Hepatocyte (in vitro differentiated cells): ENCODE data around the gene OTOP2. TPM values are rescaled to one million over a fixed set of nuclear protein-coding genes. Genes with fewer than 3 reads are reported as not detected.

Experiments used
- DNase-seq: peaks from one replicate; pipeline ENCODE4 v3.0.0-alpha.2; 2016; ENCODE audit warnings: low spot score
- H2AFZ ChIP-seq: fragments of 200-600 bp; sonication (generic); 2 replicates; pipeline ENCODE4 v1.6.0; 2016; ENCODE audit warnings: antibody characterized with exemption, mild to moderate bottlenecking
- H3K27ac ChIP-seq: fragments of 200-600 bp; sonication (generic); 2 replicates; pipeline ENCODE4 v1.5.1; 2016; ENCODE audit warnings: mild to moderate bottlenecking
- H3K27me3 ChIP-seq: fragments of 200-600 bp; sonication (generic); 2 replicates; pipeline ENCODE4 v1.6.1; 2016
- H3K36me3 ChIP-seq: fragments of 200-600 bp; sonication (generic); replicated peaks from 2 replicates; pipeline ENCODE4 v1.5.1; 2016; ENCODE audit warnings: low read depth; ENCODE audit not compliant: insufficient read depth
- H3K4me1 ChIP-seq: fragments of 200-600 bp; sonication (generic); 2 replicates; pipeline ENCODE4 v1.5.1; 2016; ENCODE audit warnings: mild to moderate bottlenecking, moderate library complexity; ENCODE audit not compliant: insufficient read depth
- H3K4me2 ChIP-seq: fragments of 200-600 bp; sonication (generic); 2 replicates; pipeline ENCODE4 v1.6.0; 2016
- H3K4me3 ChIP-seq: fragments of 200-600 bp; sonication (generic); 2 replicates; pipeline ENCODE4 v1.5.1; 2016; ENCODE audit warnings: mild to moderate bottlenecking
- H3K79me2 ChIP-seq: fragments of 200-600 bp; sonication (generic); 2 replicates; pipeline ENCODE4 v1.6.0; 2017; ENCODE audit warnings: mild to moderate bottlenecking
- H3K9me2 ChIP-seq: fragments of 200-600 bp; sonication (generic); replicated peaks from 2 replicates; pipeline ENCODE4 v1.6.0; 2017; ENCODE audit warnings: mild to moderate bottlenecking; ENCODE audit not compliant: insufficient read depth
- H3K9me3 ChIP-seq: fragments of 200-600 bp; sonication (generic); 2 replicates; pipeline ENCODE4 v1.5.1; 2016; ENCODE audit warnings: low read depth, mild to moderate bottlenecking
- H4K20me1 ChIP-seq: fragments of 200-600 bp; sonication (generic); 2 replicates; pipeline ENCODE4 v1.6.0; 2016; ENCODE audit warnings: mild to moderate bottlenecking; ENCODE audit not compliant: insufficient read depth, poor library complexity, severe bottlenecking
- EZH2 ChIP-seq: fragments of 200-600 bp; sonication (generic); IDR thresholded peaks from 2 replicates; pipeline ENCODE4 v1.6.1; 2016; ENCODE audit warnings: antibody characterized with exemption, mild to moderate bottlenecking, borderline replicate concordance
- EZH2phosphoT487 ChIP-seq: fragments of 200-600 bp; sonication (generic); IDR thresholded peaks from one replicate; pipeline ENCODE4 v1.6.1; 2018; ENCODE audit warnings: antibody characterized with exemption, mild to moderate bottlenecking, low read depth, moderate library complexity; ENCODE audit not compliant: unreplicated experiment, severe bottlenecking
- WGBS: methylation state at CpG from one replicate; pipeline ENCODE4 v1.1.6; 2016; ENCODE audit warnings: low lambda C conversion rate; ENCODE audit errors: missing lambda C conversion rate; 5-methylcytosine and 5-hydroxymethylcytosine counted together
- polyA plus RNA-seq: library from polyadenylated mRNA; unstranded; fragments of >200 nt; fragmentation: Nextera tagmentation; extraction: Ambion mirVana; gene quantifications from 2 replicates; pipeline ENCODE4 v1.2.1, GENCODE V29; 2016
- total RNA-seq: library from RNA; depleted of rRNA; stranded (reverse); fragments of >200 nt; gene quantifications from 2 replicates; pipeline ENCODE4 v1.2.3, GENCODE V29; 2014
- TF ChIP-seq, protein P1 (sequence below): fragments of 200-600 bp; sonication (generic); IDR thresholded peaks from 2 replicates; pipeline ENCODE4 v1.5.1; 2016; ENCODE audit warnings: antibody characterized with exemption, mild to moderate bottlenecking; ENCODE audit not compliant: poor library complexity

OTOP2 gene
- total and polyA plus RNA-seq, 2 experiments from 2014 or later: 0.19 to 1.1 TPM

DNA sequence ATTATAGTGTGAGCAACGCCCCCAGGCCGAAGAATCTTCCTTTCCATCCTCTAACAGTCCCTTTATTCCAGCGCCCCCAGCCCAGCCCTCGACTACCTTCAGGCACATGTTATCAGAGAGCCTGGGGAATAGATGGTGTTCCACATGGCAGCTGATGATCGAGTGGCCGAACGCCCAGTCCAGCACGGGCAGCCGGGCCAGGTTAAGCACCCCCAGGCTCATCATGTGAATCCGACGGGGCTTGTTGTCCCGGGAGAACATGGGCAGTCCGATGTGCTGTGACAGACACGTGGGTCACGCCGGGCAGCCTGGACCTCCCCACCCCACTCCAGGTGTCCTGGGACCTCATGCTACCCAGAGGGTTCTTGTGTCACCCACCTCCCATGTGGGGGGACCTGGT, 44.8 kb upstream of the OTOP2 start:
- TF ChIP-seq EZH2phosphoT487: no peak
- TF ChIP-seq, protein P1, sequence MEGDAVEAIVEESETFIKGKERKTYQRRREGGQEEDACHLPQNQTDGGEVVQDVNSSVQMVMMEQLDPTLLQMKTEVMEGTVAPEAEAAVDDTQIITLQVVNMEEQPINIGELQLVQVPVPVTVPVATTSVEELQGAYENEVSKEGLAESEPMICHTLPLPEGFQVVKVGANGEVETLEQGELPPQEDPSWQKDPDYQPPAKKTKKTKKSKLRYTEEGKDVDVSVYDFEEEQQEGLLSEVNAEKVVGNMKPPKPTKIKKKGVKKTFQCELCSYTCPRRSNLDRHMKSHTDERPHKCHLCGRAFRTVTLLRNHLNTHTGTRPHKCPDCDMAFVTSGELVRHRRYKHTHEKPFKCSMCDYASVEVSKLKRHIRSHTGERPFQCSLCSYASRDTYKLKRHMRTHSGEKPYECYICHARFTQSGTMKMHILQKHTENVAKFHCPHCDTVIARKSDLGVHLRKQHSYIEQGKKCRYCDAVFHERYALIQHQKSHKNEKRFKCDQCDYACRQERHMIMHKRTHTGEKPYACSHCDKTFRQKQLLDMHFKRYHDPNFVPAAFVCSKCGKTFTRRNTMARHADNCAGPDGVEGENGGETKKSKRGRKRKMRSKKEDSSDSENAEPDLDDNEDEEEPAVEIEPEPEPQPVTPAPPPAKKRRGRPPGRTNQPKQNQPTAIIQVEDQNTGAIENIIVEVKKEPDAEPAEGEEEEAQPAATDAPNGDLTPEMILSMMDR: no peak
- no peak for TF ChIP-seq EZH2
- H4K20me1 ChIP-seq: no peaks in the 10 kb centered on the region
- H3K79me2 ChIP-seq: no peaks in the 10 kb centered on the region
- H3K27ac ChIP-seq: no peak overlapping the region
- no peak overlapping the region for H3K4me2 ChIP-seq
- WGBS: 91% methylated on average over 14 of the region's 16 CpGs
- no peak for DNase-seq
- H3K4me1 ChIP-seq: peaks cover under 1% of the 10 kb centered on the region
- no peaks in the 10 kb centered on the region for H3K9me2 ChIP-seq
- H3K27me3 ChIP-seq: no peaks in the 10 kb centered on the region
- H3K4me3 ChIP-seq: no peak overlapping the region
- no peak overlapping the region for H2AFZ ChIP-seq
- no peaks in the 10 kb centered on the region for H3K9me3 ChIP-seq
- H3K36me3 ChIP-seq: no peaks in the 10 kb centered on the region

DNA sequence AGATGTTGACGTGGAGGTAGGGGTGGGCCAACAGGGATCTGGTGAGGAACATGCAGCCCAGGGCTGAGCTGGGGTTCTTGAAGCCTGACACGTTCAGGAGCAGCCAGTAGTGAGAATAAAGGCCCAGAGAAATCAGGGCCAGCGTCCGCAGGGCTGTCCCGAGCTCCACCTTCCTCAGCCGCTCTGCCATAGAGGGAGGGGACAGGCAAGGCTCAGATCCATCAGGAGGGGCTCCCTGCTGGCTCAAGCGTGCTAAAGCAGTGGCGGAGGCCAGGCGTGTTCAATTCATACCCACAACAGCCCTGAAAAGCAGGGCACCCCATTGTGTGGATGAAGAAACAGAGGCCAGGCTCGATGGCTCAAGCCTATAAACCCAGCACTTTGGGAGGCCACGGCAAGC, 43.0 kb upstream of the OTOP2 start:
- no peak overlapping the region for H2AFZ ChIP-seq
- H3K4me2 ChIP-seq: no peak overlapping the region
- H3K36me3 ChIP-seq: no peaks in the 10 kb centered on the region
- no peak for DNase-seq
- no peaks in the 10 kb centered on the region for H3K4me1 ChIP-seq
- no peak overlapping the region for H3K4me3 ChIP-seq
- H3K27ac ChIP-seq: no peak overlapping the region
- no peaks in the 10 kb centered on the region for H3K27me3 ChIP-seq
- H4K20me1 ChIP-seq: no peaks in the 10 kb centered on the region
- H3K79me2 ChIP-seq: no peaks in the 10 kb centered on the region
- WGBS: 75% methylated on average over 11 of the region's 11 CpGs
- no peaks in the 10 kb centered on the region for H3K9me2 ChIP-seq
- H3K9me3 ChIP-seq: no peaks in the 10 kb centered on the region
- TF ChIP-seq EZH2: no peak
- TF ChIP-seq EZH2phosphoT487: no peak
- TF ChIP-seq, protein P1: no peak

DNA sequence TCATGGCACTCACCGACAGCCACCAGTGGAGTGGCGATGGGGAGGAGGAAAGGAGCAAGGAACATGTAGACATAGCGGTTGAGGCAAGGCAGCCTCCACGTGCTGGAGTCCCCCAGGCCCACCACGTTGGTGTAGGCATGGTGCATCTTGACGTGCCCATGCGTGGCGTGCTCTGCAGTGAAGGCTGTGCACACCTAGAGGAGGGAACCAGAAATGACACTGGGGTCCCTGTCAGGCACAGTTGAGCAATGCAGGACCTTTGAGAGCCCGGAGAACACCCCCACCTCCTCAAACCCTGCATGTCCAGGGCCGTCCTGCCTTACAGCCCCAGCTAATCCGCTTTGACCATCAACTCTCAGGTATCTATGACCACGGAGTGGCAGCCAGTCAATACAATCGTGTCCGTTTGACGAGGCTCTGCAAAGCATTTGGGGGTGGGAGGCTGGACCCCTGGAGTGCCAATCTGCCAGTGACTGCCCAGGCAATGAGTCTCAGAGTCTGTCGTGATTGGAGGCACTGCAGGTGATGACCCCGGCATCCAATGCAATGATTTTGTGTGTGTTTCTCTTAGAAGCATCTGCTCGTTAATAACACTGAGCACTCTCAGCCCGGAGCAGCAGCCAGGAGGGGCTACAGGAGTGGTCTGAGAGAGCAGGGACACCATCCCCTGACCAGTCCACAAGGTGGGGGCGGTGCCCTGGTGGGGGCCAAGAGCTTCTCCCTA, 41.4 kb upstream of the OTOP2 start:
- Histone ChIP-seq H3K9me2 (no peaks in the 10 kb centered on the region), H2AFZ (no peak overlapping the region), H4K20me1 (no peaks in the 10 kb centered on the region), H3K9me3 (no peaks in the 10 kb centered on the region), H3K4me3 (no peak overlapping the region), H3K36me3 (no peaks in the 10 kb centered on the region), H3K27me3 (no peaks in the 10 kb centered on the region), H3K4me1 (no peaks in the 10 kb centered on the region), H3K27ac (no peak overlapping the region), H3K79me2 (no peaks in the 10 kb centered on the region), H3K4me2 (no peak overlapping the region)
- TF ChIP-seq, protein P1: no peak
- no peak for TF ChIP-seq EZH2phosphoT487
- no peak for TF ChIP-seq EZH2
- WGBS: 82% methylated on average over 20 of the region's 20 CpGs
- DNase-seq: no peak
